ENCODE measurements around the gene XDH.

XDH gene

GRCh38 chr2:31401580-31401979, 13.0 kb downstream of the XDH start:
- DNase-seq = no peak

DNA sequence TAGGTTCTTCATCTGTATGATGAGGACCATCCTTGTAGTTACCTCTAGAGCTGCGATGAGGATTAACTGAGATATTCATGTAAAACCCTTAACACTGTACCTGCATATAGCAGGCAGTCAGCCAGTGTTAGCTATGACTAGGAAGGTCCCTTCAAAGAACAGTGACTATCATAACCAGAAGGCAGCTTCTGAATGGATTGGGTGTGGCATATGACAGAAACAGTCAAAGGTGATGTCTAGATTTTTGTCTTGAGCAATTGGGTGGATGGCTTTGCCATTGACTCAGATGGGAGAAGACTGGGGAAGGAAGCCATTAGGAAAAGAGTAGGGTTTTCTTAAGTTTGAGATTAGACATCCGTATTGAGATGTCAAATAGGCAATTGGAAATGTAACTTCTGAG, 15.7 kb downstream of the XDH start:
- no peak for DNase-seq

DNA sequence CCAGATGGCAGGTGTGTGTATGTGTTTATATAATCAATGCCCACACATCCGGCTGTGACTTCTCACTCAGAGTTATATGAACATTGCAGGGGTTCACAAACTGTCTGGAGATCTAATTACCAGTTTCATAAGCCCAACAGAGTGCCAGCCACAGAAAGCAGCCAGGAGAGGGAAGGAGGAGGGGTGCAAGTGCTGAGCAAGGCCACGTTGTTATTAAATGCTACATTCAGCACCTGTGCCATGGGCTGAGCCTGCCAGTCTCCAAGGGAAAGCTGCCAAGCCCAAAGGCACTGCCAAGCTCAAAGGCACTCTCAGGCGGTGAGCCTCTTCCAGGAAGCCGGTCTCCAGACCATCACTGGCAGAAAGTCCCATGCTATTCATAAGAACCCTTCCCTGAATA, 17.4 kb downstream of the XDH start:
- no peak for DNase-seq

DNA sequence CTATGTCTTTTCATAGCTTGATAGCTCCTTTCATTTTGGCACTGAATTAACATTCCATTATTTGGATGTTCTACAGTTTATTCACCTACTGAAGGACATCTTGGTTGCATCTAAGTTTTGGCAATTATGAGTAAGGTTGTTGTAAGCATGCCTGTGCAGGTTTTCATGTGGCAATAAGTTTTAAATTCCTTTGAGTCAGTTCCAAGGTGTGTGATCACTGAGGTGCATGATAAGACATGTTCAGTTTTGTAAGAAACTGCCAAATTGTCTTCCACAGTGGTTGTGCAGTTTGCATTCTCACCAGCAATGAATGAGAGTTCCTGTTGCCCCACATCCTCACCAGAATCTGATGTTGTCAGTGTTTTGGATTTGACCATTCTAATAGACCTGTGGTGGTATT, 24.2 kb downstream of the XDH start:
- DNase-seq = no peak

DNA sequence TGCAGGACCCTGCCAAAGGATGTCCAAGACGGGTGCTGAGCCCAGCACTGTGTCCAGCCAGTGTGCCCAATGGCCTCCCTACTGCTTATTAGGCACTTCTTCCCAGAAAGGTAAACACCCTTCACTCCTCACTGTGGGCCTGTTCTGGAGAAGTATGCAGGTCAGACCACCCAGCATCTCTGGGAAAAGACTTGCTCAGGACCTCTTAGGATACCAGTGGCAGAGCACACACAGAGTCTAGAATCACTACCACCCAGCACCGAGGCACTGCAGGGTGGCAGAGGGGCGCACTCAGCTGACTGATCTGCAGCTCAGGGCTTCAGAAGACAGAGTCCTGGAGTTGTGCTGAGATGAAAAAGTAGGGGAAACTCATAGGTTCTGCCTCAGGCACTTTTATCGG, 25.8 kb downstream of the XDH start:
- DNase-seq = no peak

DNA sequence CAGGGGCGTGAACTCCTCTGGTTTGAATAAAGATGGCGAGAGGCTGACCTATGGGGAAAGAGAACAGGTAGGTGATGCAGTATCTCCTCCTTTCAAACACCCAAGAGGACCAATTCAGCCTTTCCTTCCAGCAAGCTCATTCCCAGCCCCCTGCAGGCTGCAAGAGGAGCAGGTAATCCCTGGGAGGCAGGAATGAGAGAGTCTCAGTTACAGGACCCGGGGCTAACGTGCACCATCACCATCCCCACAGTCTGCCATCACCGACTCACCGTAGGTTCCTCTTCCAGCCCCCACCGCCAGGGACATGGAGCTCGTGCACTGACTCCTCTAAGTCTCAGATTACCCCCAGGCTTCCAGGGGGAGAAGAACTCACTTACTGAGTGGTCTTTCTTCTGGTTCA, 26.7 kb downstream of the XDH start:
- no peak for DNase-seq

DNA sequence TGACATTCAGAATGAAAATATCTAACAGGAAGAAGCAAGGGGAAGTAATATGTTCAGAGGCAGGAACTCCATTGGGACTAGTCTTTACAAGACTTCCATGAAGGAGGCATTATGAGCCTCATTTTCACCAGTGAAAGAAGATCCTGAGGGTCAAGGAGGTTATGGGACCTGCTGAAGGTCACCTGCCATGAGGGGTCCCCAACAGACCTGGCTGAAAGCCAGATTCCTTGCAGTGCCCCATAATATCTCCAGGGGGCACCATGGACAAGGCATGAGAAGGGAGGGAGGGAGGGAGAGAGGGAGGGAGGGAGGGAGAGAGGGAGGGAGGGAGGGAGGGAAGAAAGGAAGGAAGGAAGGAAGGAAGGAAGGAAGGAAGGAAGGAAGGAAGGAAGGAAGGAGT, 27.9 kb downstream of the XDH start:
- DNase-seq = no peak

DNA sequence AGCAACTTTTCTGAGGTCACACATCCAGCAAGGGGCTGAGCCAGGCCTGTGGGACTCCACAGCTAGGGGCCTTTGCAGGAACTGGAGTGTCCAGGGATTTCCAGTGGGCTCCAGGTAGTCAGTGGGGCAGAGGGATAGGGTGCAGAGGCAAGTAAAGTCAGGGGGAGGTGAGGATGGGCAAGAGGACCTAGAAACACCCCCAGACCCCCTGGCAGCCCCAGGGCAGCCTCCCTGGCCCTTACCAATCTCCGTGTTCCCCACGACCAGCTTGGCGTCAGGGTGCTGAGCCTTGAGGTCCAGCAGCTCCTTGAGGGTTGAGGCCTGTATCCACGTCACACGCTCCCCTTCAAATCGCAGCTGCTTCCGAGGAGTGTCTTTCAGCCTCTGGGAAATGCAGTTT, 28.4 kb downstream of the XDH start:
- no peak for DNase-seq

GRCh38 chr2:31384771-31385276, 29.7 kb downstream of the XDH start:
- no peak for DNase-seq

DNA sequence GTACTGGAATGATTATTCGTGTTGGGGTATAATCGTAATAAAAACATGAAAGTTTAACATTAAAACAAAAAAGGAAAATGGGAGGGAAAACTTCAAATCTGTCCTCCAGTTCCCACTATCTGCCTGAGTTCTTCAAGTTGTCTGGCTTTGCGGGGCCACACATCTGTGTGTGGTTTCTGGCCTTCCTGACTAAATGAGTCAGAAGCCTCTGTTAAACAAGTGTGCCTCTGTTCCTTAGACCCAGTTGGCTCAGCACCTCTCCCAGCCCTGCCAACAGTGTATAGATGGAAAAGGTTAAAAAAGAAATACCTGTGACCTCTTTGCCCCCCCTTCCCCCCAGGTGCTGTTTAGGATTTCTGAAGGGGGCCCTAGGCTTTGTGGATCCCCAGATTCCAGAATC, 30.2 kb downstream of the XDH start:
- no peak for DNase-seq

GRCh38 chr2:31383471-31384153, 30.9 kb downstream of the XDH start:
- no peak for DNase-seq

- DNase-seq = no peak
Measured at GRCh38 chr2:31382452-31383120, 32.0 kb downstream of the XDH start.

DNA sequence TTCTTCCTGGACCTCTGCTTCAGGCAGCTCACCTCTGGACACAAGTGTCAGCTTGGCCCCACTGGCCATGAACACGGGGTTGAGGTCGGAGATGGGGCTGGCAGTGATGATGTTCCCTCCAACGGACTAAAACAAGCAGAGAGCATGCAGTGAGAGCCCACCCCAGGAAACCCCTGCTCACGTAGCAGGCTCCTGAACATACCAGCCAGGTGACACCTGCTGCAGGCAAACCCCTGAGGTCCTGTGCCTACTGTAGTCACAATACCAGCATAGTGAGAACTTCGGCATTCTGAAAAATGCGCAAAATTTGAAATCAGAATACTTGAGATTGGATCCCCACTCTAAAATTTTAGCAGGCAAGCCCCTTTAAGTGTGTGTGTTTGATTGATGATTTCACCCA, 32.9 kb downstream of the XDH start:
- no peak for DNase-seq

GRCh38 chr2:31380243-31380642, 34.3 kb downstream of the XDH start:
- DNase-seq = no peak

GRCh38 chr2:31379747-31380146, 34.8 kb downstream of the XDH start:
- no peak for DNase-seq

- DNase-seq = no peak
Measured at GRCh38 chr2:31378791-31379501, 35.6 kb downstream of the XDH start.

- no peak for DNase-seq
Measured at GRCh38 chr2:31378389-31378788, 36.2 kb downstream of the XDH start.

- no peak for DNase-seq
Measured at GRCh38 chr2:31373127-31373526, 41.4 kb downstream of the XDH start.

DNA sequence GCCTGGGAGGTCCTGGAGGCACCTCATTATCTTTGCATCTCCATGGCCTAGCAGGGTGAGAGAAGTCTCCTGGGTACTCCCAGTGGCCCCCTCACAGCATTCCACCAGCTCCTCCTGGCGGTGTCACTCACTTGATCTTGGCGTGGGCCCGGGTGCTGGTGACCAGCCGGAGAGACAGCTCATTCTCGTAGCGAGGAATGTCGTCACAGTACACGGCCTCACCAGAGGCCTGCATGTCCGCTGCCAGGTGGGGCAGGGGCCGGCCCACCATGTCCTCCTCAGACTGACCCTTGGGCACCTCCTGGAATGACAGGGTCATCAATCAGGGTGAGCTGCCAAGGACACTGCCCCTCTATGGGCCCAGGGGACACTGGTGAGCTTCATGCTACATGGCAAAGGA, 42.4 kb downstream of the XDH start:
- DNase-seq = no peak

- no peak for DNase-seq
Measured at GRCh38 chr2:31371691-31372090, 42.9 kb downstream of the XDH start.

- DNase-seq = no peak
Measured at GRCh38 chr2:31366733-31367132, 47.8 kb downstream of the XDH start.

GRCh38 chr2:31365834-31366505, 48.6 kb downstream of the XDH start:
- no peak for DNase-seq

- DNase-seq = no peak
Measured at GRCh38 chr2:31365348-31365747, 49.2 kb downstream of the XDH start.

Data from activated CD4-positive, alpha-beta T cell treated with anti-CD3 and anti-CD28 coated beads for 4 hours (primary cell).